ENCODE data around the gene CACNA2D4.

GRCh38 chr12:1782215-1782614, 136.2 kb downstream of the CACNA2D4 start:
- TF ChIP-seq POLR2A (IDR thresholded peaks at IDR 0.05; ENCODE audit: low read depth, low read length) (no peak), CTCF (IDR thresholded peaks at IDR 0.05; ENCODE audit: extremely low read depth in 1 of 2, insufficient read depth in 1 of 2, low read depth in 1 of 2, low read length in 2 of 2) (no peak), POLR2AphosphoS5 (IDR thresholded peaks at IDR 0.05; ENCODE audit: insufficient read depth, low read depth, low read length) (no peak), EZH2 (IDR thresholded peaks at IDR 0.05; ENCODE audit: borderline replicate concordance, low read depth, low read length, severe bottlenecking) (no peak), MYC (IDR thresholded peaks at IDR 0.05; ENCODE audit: low read depth, low read length) (no peak), FOS (IDR thresholded peaks at IDR 0.05; ENCODE audit: borderline replicate concordance, insufficient read depth, low read length) (no peak), JUN (IDR thresholded peaks at IDR 0.05; ENCODE audit: borderline replicate concordance, insufficient read depth, insufficient read length, low read depth) (no peak)
- TF ChIP-seq, protein P1, sequence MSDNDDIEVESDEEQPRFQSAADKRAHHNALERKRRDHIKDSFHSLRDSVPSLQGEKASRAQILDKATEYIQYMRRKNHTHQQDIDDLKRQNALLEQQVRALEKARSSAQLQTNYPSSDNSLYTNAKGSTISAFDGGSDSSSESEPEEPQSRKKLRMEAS (IDR thresholded peaks at IDR 0.05; ENCODE audit: insufficient read depth, insufficient read length) = no peak

Measured in endothelial cell of umbilical vein (primary cell).